T-helper 1 cell treated with Interleukin-12 subunit alpha and Interleukin-12 subunit beta and Interleukin-4 antibody, amounts not matched to agents 30 μg/mL and 1 μg/mL, for 36 hours (primary cell): ENCODE results near the gene PSMC5.
"Not testable (repeated sequence)": the region's sequence is repeated elsewhere in the genome, so short reads cannot be mapped to it uniquely, and the experiment has no call there.

Source experiments
- H3K27ac Mint-ChIP-seq: one replicate; pipeline ENCODE4 v1.8.0; 2021; ENCODE audit warnings: mild to moderate bottlenecking, mixed read lengths
- H3K27me3 Mint-ChIP-seq: one replicate; pipeline ENCODE4 v1.8.0; 2021; ENCODE audit warnings: low read depth, mixed read lengths
- H3K36me3 Mint-ChIP-seq: one replicate; pipeline ENCODE4 v1.8.0; 2021; ENCODE audit warnings: low read depth, mixed read lengths
- H3K4me1 Mint-ChIP-seq: one replicate; pipeline ENCODE4 v1.8.0; 2021; ENCODE audit warnings: low read depth, mixed read lengths
- H3K4me3 Mint-ChIP-seq: one replicate; pipeline ENCODE4 v1.8.0; 2021; ENCODE audit warnings: mild to moderate bottlenecking, moderate library complexity, mixed read lengths
- H3K9me3 Mint-ChIP-seq: one replicate; pipeline ENCODE4 v1.8.0; 2021; ENCODE audit warnings: mixed read lengths

The PSMC5 gene

DNA sequence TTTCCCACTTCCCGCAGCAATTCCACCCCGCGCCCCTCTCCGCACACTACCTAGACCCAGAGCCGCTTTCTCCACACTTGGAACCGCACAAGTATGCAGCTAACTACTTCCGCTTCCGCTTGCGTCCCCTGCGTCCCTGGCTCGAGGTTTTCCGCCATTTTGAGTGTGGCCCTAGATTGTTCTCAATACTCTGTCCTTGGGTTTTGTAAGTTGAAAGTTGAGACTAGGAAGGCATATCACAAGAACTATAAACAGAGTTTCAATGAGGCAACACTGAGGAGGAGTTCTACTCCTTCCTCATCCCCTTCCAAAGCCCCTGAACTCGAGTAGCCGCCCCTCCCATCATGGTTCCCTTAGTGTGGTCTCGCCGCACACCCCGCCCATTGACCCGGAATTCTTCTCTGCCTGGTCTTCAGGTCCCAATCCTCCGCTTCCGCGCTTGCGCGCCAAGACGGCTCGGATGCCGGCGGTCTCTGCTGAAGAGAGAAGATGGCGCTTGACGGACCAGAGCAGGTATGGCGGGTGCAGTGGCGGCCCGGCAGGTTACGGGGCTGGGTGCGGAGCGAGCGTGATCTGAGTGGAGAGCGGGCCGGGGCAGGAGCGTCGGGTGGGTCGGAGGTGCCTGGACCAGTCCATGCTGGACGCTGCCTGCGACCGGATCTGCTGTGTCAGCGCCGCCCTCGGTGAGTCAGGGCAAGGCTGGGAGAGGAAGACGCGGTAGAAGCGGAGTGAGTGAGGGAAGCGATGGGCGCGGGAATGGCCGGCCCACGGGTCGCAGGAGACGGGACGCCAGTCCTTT, at the start of gene PSMC5, which contains the start of gene FTSJ3:
Gene PSMC5, plus strand, starts transcription at position 430 of the 799 bp plus-strand sequence. Its CDS starts 60 bp downstream, at position 490.
Gene FTSJ3, minus strand, starts transcription at position 662 of the 799 bp plus-strand sequence. CDS start 761 bp downstream, outside the sequence.
- Mint-ChIP-seq H3K27ac (peak within 1 kb of the TSS; percentile 96), H3K36me3 (peaks cover 66% of the 10 kb centered on the region), H3K27me3 (no peaks in the 10 kb centered on the region), H3K9me3 (no peaks in the 10 kb centered on the region), H3K4me1 (peaks cover 61% of the 10 kb centered on the region), H3K4me3 (peak within 1 kb of the TSS; percentile 89)

DNA sequence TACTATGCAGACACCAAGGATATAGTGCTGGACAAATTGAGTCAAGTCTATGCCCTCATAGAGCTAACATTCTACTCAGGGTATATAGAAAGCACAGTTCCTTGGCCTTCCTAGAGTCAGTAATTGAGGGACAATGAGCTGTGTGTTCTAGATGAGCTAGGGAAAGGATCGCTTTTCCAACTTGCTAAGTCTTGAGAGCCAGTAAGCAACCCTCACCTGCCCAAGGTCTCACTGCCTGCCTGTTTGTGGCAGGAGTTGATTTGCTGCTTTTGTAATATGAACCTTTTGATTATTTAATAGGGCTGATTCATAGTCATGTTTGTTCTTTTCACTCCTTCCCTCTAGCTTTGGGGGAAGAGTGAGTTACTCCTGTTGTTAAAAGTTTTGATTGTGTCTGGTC, 46.7 kb upstream of the PSMC5 start:
- peaks cover 43% of the 10 kb centered on the region for H3K4me1 Mint-ChIP-seq
- no peak overlapping the region for H3K4me3 Mint-ChIP-seq
- H3K9me3 Mint-ChIP-seq = no peaks in the 10 kb centered on the region
- no peaks in the 10 kb centered on the region for H3K27me3 Mint-ChIP-seq
- no peak overlapping the region for H3K27ac Mint-ChIP-seq
- H3K36me3 Mint-ChIP-seq = peaks cover 19% of the 10 kb centered on the region

DNA sequence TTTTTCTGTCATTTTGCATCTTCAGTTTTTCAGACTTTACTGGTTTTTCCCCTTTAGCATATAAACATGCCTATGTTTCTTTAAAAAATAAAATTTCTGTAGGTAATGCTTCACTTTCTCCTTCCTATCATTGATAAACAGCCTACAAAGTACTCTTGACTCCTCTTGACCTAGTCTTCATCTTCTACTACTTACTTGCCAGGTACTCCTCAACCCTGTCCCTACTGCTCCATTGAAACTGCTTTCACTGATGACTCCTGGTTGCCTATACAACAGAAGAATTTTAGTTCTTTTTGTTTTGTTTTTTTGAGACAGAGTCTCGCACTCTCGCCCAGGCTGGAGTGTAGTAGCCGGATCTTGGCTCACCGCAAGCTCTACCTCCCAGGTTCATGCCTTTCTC, 46.3 kb upstream of the PSMC5 start:
- H3K36me3 Mint-ChIP-seq = peaks cover 20% of the 10 kb centered on the region
- no peaks in the 10 kb centered on the region for H3K27me3 Mint-ChIP-seq
- H3K27ac Mint-ChIP-seq = no peak overlapping the region
- H3K9me3 Mint-ChIP-seq = no peaks in the 10 kb centered on the region
- H3K4me1 Mint-ChIP-seq = peaks cover 45% of the 10 kb centered on the region
- no peak overlapping the region for H3K4me3 Mint-ChIP-seq

DNA sequence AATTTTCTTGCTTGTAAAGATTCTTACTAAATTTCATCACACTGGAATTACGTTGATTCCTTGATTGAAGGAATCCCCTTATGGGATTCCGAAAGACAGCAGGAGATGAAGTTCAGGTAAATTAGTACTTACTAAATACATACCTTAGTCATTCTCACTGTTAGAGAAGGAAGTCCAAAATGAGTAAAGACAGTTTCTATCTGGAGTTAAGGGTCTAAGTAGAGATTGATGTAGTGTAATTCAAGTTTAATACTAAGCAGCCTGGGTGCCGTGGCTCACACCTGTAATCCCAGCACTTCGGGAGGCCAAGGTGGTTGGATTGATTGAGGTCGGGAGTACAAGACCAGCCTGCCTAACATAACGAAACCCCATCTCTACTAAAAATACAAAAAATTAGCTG, 43.7 kb upstream of the PSMC5 start:
- H3K27me3 Mint-ChIP-seq = no peaks in the 10 kb centered on the region
- peaks cover 33% of the 10 kb centered on the region for H3K4me1 Mint-ChIP-seq
- H3K4me3 Mint-ChIP-seq = no peak overlapping the region
- H3K36me3 Mint-ChIP-seq = peaks cover 23% of the 10 kb centered on the region
- H3K27ac Mint-ChIP-seq = peak overlapping the region; percentile 49
- H3K9me3 Mint-ChIP-seq = no peaks in the 10 kb centered on the region

DNA sequence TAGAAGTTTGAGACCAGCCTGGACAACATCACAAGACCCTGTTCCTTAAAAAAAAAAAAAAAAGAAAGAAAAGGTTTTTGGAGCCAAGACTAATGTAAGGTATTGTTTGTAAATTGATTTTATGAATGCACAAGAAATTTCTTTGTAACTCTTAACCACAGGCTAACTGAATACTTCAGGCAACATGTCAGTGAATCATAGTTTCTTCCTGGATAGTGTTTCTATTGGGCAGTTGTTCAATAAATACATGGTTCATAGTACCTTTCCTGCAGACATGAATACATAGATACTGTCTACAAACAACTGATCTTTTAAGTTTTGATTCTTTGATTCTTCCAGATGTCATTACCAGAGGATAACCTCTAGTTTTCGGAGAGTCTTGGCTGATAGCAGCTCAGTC, 41.7 kb upstream of the PSMC5 start:
- H3K36me3 Mint-ChIP-seq = peaks cover 22% of the 10 kb centered on the region
- peaks cover 28% of the 10 kb centered on the region for H3K4me1 Mint-ChIP-seq

DNA sequence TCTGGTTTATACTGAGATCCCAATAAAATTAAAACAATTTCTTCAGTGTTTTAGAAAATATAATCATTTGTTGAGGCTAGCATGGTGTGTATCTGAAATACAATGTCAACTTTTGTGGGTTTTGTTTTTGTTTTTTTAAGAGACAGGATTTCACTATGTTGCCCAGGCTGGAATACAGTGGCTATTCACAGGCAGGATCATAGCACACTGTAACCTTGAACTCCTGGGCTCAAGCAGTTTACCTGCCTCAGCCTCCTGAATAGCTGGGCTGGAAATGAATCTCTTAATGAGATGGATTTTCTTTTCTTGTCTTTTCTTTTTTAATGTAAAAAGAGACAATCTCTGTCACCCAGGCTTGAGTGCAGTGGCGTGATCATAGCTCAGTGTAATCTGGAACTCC, 41.1 kb upstream of the PSMC5 start:
- no peaks in the 10 kb centered on the region for H3K9me3 Mint-ChIP-seq
- H3K36me3 Mint-ChIP-seq = peaks cover 22% of the 10 kb centered on the region
- H3K4me1 Mint-ChIP-seq = peaks cover 23% of the 10 kb centered on the region
- no peak overlapping the region for H3K27ac Mint-ChIP-seq
- H3K4me3 Mint-ChIP-seq = no peak overlapping the region
- no peaks in the 10 kb centered on the region for H3K27me3 Mint-ChIP-seq

More for the DNA sequence above, 41.7 kb upstream of the PSMC5 start:
- H3K9me3 Mint-ChIP-seq = no peaks in the 10 kb centered on the region
- peak overlapping the region; percentile 26 for H3K27ac Mint-ChIP-seq
- no peak overlapping the region for H3K4me3 Mint-ChIP-seq
- H3K27me3 Mint-ChIP-seq = no peaks in the 10 kb centered on the region

DNA sequence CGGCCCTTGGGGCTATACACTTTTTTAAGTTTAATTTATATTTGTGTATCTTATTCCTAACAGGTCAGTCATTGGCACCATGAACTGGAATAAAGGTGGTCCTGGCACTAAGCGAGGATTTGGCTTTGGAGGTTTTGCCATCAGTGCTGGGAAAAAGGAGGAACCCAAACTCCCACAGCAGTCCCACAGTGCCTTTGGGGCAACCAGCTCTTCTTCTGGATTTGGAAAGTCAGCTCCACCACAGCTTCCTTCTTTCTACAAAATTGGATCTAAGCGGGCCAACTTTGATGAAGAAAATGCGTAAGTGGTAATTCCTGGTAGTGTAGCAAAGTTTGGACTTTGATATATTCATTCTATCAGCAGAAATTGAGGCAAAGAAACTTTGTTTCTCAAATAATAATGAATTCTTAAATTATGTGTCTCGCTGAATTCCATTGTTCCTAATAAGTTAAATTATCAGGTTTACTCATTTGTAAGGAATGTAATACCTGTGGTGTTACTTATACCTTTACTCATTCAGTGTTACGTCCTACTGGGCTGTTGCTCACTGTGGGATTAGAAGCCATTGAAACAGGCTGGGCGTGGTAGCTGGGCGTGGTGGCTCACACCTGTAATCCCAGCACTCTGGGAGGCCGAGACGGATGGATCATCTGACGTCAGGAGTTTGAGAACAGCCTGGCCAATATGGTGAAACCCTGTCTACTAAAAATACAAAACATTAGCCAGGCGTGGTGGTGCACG, 40.1 kb upstream of the PSMC5 start:
- Mint-ChIP-seq H3K4me3 (no peak overlapping the region), H3K27me3 (no peaks in the 10 kb centered on the region), H3K4me1 (peaks cover 22% of the 10 kb centered on the region), H3K36me3 (peaks cover 22% of the 10 kb centered on the region), H3K27ac (no peak overlapping the region), H3K9me3 (no peaks in the 10 kb centered on the region)

DNA sequence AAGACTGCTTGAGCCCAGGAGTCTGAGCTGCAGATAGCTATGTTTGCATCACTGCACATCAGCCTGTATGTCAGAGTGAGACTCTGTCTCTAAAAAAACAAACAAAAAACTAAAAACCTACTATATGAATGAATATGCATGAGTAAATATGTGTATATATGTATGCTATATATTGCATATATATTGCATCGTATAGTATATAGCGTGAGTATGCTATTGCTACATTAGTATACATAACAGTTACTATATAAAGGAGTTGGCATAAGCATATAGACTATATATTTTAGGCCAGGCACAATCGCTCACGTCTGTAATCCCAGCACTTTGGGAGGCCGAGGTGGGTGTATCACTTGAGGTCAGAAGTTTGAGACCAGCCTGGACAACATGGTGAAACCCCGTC, 37.2 kb upstream of the PSMC5 start:
- peaks cover 29% of the 10 kb centered on the region for H3K36me3 Mint-ChIP-seq
- H3K27ac Mint-ChIP-seq = no peak overlapping the region
- no peaks in the 10 kb centered on the region for H3K27me3 Mint-ChIP-seq
- no peak overlapping the region for H3K4me3 Mint-ChIP-seq
- H3K9me3 Mint-ChIP-seq = no peaks in the 10 kb centered on the region
- H3K4me1 Mint-ChIP-seq = peaks cover 10% of the 10 kb centered on the region

DNA sequence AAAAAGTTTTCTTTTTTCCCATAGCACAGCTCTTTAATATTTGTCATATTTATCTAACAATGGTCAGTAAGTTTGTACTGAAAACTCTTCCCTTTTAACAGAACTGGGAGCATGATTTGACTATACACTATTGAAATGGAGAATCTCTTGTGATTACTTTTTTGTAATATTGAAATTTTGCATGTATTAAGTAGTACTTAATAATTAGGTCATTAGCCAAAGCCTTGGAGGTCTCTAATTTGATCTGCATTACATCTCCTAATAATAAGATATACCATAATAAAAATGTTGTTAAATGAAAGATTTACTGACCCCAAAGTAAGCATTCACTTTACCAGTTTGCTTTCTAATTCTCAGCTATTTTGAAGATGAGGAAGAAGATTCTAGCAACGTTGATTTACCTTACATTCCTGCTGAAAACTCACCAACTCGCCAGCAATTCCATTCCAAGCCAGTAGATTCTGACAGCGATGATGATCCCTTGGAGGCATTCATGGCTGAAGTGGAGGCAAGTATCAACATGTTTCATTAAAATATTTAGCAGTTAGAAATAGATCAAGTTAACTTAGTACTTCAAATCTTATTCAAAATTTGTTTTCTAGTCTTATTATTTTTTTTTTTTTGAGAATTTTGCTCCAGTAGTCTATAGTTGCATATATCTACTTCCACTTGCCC, 35.0 kb upstream of the PSMC5 start:
- Mint-ChIP-seq H3K36me3 (peaks cover 31% of the 10 kb centered on the region), H3K27me3 (no peaks in the 10 kb centered on the region), H3K4me3 (no peak overlapping the region), H3K4me1 (peaks cover 6% of the 10 kb centered on the region), H3K9me3 (no peaks in the 10 kb centered on the region), H3K27ac (peak overlapping the region; percentile 36)

DNA sequence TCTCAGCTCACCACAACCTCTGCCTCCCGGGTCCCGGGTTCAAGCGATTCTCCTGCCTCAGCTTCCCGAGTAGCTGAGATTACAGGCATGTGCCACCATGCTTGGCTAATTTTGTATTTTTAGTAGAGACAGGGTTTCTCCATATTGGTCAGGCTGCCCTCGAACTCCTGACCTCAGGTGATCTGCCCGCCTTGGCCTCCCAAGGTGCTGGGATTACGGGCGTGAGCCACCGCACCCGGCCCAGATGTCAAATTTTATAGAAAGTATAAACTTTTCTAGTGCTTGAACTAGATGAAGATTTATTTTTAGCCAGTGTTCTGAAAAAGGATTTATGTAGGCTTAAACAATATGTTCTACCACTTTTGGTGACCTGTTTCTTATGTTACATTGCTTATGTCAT, 30.9 kb upstream of the PSMC5 start:
- H3K36me3 Mint-ChIP-seq = peaks cover 51% of the 10 kb centered on the region
- not testable (repeated sequence) for H3K27me3 Mint-ChIP-seq, H3K4me3 Mint-ChIP-seq, H3K27ac Mint-ChIP-seq, H3K9me3 Mint-ChIP-seq, H3K4me1 Mint-ChIP-seq

DNA sequence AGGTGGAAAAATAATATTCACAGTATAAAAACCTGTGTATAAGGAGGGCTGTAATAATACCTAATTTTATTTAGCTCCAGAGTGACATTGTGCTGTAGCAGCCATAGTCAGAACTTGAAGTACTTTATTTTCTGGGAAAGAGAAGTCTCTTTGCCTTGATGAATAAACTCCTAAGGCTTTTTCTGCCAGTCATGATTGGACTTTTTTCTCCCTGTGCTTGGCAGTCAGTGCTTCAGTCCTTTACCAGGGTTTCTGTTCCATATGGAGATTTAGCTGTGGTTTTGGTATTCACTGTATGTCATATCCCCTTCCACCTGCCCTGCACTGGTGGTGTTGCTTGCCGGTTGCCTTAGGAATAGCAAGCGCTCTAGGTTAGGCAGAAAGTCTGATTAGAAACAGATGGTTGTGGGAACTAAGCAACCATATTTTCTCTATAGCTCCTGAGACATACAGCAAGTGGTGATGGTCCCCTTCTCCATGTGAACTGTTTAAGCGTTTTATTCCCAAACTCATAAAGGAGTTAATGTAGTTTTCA, 28.6 kb upstream of the PSMC5 start:
- peaks cover 52% of the 10 kb centered on the region for H3K36me3 Mint-ChIP-seq
- peaks cover 3% of the 10 kb centered on the region for H3K4me1 Mint-ChIP-seq
- no peaks in the 10 kb centered on the region for H3K27me3 Mint-ChIP-seq
- H3K27ac Mint-ChIP-seq = no peak overlapping the region
- H3K4me3 Mint-ChIP-seq = no peak overlapping the region
- no peaks in the 10 kb centered on the region for H3K9me3 Mint-ChIP-seq

DNA sequence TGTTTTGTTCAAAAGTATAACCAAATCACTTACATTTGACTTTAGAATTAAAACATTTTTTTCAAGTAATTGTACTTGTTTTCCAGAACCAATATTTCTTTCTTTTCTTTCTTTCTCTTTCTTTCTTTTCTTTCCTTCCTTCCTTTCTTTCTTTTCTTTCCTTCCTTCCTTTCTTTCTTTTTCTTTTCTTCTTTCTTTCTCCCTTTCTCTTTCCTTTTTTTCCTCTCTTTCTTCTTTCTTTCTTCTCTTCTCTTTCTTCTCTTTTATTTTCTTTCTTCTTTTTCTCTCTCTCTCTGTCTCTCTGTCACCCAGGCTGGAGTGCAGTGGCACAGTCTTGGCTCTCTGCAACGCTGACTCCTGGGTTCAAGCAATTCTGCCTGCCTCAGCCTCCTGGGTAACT, 26.4 kb upstream of the PSMC5 start:
- Mint-ChIP-seq H3K27me3 (no peaks in the 10 kb centered on the region), H3K4me3 (no peak overlapping the region), H3K27ac (peak overlapping the region; percentile 69), H3K9me3 (no peaks in the 10 kb centered on the region), H3K4me1 (no peaks in the 10 kb centered on the region), H3K36me3 (peaks cover 52% of the 10 kb centered on the region)

DNA sequence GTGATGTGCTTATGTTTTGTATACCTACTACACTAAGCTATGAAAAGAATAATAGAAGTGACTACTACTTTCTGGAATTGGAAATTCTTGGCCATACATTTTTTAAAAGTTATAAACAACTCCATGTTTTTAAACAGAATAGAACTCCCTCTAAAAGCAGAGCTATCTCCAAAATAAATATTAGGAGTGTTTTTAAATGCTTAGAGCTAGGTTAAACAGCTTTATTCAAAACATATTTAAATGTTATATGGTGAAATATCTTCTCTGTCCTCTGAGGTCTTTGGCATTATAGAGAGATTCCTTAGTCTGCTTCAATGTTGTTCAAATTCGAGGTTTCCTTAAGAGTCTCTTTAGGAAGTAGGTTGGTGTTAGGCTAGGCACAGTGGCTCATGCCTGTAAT, 22.9 kb upstream of the PSMC5 start:
- Mint-ChIP-seq H3K4me1 (peaks cover 1% of the 10 kb centered on the region), H3K27ac (no peak overlapping the region), H3K9me3 (no peaks in the 10 kb centered on the region), H3K27me3 (no peaks in the 10 kb centered on the region), H3K36me3 (peaks cover 53% of the 10 kb centered on the region), H3K4me3 (no peak overlapping the region)

DNA sequence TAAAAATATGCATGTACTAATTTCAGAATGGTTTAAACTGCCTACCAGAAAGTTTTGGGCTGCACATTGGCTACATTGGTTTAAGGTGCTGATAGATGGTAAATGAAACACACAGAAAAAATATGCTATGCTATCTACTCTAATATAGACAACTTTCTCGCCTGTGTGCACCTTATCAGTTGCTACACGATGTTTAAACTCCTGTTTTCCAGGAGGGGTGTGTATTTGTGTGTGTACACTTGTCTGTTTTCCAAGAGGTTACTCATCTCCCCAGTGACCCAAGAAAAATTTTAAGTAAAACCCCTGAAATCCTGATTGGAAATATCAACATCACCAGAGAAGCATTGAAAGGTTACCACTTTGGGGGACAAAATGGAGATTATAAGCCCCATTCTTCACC, 21.6 kb upstream of the PSMC5 start:
- H3K36me3 Mint-ChIP-seq = peaks cover 49% of the 10 kb centered on the region
- peaks cover 1% of the 10 kb centered on the region for H3K4me1 Mint-ChIP-seq
- H3K27ac Mint-ChIP-seq = no peak overlapping the region
- no peaks in the 10 kb centered on the region for H3K9me3 Mint-ChIP-seq
- H3K4me3 Mint-ChIP-seq = no peak overlapping the region
- H3K27me3 Mint-ChIP-seq = no peaks in the 10 kb centered on the region
